ENCODE data around the gene KDM4E.

- TF ChIP-seq CTCF (IDR thresholded peaks at IDR 0.05; ENCODE audit: low read depth, low read length, poor library complexity, severe bottlenecking) (no peak), EZH2phosphoT487 (IDR thresholded peaks at IDR 0.05; ENCODE audit: borderline replicate concordance, low read length) (no peak)
Measured at GRCh38 chr11:95042239-95042638, 17.2 kb downstream of the KDM4E start.
